HG03575 (cell line): ENCODE results near the gene TMEM201.
"Not testable (repeated sequence)": the region's sequence is repeated elsewhere in the genome, so short reads cannot be mapped to it uniquely, and the experiment has no call there.

ENCODE experiments used
- ATAC-seq: cut with Tn5 transposase; IDR thresholded peaks from one replicate; pipeline ENCODE4 v1.9.1; 2021; ENCODE audit not compliant: unreplicated experiment, insufficient number of reproducible peaks, low FRiP score; ENCODE audit errors: extremely low read depth

Gene TMEM201

DNA sequence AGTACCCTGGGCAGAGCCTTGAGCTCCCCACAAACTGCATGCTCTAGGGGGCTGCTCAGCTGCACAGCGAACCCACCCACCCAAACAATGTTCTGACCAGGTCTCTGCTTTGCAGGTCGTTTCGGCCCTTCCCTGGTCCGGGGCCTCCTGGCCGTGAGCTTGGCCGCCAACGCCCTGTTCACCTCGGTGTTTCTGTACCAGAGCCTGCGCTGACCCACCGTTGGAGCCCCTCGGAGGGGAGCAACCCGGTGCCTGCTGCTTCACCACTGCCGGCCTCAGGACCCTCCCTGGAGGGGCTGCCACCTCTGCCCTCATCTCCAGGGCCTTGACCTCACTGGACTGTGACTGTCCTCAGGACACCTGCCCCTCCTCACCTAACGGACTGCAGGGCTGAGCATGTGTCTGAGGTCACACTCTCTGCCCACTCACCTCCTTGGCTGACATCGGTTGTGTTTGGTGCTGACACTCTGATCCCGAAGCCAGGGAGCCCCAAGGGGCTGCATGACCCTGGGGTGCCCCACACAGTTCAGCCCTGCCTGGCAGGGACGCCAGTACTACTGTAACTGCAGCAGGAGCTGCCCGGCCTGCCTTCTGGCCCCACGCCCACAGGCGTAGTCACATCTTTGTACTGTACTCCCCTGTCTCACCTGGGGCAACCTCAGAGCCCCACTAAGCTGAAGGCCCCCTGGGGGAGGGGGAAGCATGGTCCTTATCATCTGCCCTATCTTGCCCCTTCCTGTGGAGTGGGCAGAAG is 24.3 kb downstream of the TMEM201 start:
- no peak for ATAC-seq

DNA sequence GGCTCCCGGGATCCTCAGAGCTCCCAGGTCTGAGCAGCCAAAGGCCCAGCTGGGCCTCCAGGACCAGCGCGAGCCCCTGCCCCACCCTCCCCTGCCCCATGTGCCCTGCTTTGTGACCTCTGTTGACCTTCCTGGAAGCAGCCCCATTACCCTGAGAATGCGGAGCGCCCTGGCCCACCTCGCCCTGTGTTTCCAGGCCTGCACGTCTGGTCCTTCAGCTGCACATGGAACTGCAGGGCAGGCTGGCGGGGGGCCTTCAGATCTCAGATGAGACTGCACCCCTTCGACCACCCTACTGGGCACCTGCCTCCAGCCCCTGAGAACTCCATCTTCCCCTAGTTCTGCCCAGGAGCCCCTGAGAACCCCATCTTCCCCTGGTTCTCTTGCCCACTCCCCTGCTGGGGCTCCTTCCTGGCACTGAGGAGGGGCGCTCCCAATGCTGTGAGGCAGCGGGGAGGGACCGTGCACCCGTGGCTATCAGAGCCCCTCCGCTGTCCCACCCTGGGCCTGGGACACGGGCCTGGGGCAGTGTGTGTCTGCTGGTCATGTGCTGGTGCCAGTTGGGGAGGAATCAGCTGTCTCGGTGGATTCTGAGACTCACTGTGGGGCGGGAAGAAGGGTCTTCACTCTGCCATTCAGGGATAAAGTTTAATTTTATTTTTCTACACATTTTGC is 25.1 kb downstream of the TMEM201 start:
- ATAC-seq, result no peak

DNA sequence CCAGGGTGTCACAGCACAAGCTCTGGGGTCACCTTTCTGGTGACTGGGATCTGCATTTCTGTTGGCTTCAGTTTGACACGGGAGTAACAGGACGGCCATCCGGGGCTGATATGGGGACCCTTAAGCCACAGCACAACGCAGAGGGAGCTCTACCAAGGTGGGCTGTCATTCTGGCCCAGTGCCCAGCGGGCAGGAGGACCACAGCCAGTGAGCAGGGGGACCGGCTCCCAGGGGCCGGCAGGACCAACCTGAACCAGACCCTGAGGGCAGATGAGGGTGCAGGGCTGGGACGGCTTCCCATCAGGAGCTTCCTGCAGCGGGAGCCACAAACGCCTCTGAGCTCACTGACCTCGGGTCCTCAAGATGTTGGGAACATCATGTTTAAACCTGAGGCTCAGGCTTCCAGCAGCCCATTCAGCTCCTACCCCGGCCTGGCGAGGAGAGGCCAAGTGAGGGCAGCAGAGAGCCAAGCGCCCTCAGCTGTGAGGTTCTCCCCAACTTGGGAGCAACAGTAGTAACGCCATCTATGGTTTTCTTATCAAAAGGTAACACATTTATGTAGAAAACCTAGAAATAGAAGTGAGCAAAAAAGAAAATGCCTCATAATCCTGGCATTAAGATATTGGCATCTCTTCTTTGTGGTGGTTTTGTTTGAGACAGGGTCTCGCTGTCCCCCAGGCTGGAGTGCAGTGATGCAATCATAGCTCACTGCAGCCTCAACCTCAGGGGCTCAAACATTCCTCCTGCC is 26.8 kb downstream of the TMEM201 start:
- ATAC-seq, result no peak

DNA sequence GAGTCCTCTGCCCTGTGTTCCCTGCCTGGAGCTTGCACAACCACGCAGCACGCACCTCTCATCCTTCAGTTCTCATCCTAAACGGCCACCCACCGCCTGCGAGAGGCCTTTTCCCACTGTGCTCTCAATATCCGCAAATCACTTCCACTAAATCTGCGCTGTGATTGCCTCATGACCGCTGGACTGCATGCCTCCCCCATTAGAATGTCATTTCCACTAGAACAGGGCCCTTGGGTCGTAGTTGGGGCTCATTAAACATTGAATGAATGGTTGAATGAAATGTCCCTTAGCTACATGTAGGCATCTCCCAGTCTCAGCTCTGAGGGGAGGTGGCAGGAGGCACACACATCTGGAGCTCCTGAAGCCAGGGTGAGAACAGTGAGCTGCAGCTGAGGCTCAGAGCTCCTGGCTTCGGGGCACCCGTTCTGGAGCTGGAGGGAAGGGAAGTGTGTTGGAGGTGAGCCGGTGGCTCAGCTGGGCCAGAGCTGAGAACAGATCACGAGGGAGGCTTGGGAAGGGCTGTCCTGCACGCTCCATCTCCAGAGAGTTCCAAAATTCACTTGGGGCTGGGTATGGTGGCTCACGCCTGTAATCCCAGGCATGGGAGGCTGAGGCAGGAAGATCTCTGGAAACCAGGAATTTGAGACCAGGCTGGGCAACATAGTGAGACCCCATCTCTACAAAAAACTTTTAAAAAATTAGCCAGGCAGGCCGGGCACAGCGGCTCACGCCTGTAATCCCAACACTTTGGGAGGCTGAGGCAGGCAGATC is 30.4 kb downstream of the TMEM201 start:
- ATAC-seq, result no peak

DNA sequence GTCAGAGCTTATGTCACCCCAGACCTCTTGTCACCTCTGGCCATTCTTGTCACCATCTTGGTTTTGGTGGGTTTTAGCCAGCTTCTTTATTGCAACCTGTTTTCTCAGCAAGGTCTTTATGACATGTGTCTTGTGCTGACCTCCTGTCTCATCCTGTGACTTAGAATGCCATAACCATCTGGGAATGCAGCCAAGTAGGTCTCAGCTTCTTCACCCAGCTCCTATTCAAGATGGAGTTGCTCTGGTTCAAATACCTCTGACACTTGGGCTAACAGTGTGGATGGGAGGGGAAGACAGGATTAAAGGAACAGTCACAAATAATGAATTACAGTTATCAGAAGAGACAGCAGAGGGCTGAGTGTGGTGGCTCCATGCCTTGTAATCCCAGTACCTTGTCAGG is 32.3 kb downstream of the TMEM201 start:
- no peak for ATAC-seq

DNA sequence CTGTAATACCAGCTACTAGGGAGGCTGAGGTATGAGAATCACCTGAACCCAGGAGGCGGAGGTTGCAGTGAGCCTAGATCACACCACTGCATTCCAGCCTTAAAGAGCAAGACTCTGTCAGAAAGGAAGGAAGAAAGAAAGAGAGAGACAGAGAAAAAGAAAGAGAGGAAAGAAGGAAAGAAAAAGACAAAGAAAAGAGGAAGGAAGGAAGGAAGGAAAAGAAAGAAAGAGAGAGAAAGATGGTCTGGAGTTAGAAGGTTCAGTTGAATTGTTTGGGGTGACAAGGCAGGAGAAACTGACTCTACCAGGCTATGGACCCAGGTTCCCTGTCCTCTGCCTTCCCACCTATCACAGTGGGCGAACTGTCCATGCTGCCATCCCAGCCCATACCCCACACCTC is 35.4 kb downstream of the TMEM201 start:
- ATAC-seq, result no peak

DNA sequence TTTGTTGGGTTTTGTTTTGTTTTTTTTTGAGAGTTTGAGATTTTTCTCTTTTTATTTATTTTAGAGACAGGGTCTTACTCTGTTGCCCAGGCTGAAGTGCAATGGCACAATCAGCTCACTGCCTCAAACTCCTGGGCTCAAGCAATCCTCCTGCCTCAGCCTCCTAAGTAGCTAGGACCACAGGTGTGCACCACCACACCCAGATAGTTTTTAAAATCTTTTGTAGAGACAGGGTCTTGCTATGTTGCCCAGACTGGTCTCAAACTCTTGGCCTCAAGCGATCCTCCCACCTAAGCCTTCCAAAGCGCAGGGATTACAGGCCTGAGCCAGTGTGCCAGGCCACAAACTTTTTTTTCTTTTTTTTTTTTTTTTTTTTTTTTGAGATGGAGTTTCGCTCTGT is 36.3 kb downstream of the TMEM201 start:
- not testable (repeated sequence) for ATAC-seq

DNA sequence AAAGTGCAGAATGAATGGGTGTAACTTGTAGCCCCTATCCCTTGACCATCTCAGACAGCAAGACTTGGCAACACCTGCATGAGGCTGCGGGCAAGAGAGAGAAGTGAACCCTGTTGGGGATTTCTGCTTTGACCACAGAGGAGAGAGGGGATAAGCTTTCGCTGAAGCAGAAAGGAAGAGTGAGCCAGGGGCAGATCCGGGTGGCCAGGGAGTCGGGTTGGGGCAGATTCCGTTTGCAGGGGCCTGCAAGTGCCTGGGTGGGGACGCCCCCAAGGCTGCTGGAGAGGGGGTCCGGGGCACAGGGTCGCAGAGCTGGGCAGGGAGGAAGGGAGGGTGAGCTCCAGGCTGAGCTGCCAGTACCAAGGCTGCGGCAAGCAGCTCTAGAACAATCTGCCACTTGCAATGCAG is 37.5 kb downstream of the TMEM201 start:
- no peak for ATAC-seq

DNA sequence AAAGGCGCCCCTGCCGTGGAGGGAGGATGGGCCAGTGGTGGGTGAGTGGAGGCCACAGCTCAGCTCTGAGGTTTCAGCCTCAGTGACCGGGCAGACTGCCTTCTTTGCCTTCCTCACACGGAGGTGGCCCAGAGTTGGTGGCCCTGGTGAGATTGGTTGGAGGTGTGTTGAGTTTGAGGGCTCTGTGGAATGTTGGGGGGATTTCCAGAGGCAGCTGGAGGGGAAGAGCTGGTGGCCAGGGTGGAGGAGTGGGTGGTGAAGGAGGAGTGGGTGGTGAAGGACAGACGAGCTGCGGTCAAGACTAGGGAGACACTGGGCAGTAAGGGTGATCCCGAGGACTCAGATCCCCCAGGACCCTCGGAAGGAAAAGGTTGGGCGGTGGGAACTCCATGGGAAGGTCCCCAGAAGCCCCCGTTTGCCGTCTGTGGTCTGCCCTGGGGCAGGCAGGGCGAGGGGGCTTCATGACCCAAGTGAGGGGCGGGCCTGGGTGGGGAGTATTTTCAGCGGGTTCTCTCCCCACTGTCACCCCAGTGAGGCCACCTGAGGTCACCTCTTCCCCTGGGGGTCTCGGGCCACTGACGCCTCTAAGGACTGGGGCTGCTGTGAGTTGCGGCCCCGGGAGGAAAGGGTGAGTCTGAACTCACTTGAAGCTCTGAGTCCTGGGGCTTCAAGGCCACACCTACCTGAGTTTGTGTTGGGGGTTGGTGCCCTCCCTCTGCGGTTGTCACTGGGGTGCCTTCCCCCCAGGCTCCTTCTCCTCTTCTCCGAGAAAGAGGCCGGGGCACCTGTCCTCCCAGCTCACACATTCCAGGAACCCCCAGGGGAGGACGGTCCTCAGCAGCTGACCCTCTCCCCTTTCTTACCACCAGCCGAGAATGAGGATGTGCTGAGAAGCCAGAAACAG is 40.1 kb downstream of the TMEM201 start:
- ATAC-seq, result no peak

DNA sequence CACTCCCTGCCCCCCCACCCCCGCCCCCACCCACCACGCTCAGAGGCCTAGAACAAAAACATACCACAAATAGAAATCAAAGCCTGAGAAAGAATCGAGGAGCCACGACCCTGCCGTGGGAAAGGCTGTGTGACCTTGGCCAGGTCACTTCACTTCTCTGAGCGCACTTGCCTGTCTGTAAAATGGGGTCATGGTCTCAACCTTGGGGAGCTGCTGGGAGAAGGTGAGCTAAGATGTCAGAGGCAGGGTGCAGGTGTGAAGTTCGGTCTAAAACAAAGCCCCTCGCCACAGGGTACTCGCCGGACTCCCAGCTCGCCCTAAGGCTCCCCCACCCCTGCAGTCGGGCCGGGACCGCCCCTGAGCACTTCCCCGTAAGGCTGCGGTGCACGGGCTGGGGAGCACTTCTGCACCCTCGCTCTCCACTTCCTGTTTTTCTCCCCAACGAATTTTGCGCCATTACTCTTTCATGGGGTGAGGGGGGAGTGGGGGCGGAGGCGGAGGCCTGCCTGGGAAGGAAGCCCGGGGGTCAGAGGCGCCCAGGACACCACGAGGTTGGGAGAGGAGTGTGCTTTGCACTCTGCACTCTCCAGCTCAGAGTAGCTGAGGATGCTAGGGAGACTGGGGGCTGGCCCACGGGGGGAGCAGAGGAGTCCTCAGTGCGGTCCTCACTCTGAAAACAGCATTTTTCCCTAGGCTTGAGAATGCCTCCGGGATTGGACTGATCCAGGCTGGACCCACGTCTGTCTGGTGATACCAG is 40.9 kb downstream of the TMEM201 start:
- no peak for ATAC-seq

DNA sequence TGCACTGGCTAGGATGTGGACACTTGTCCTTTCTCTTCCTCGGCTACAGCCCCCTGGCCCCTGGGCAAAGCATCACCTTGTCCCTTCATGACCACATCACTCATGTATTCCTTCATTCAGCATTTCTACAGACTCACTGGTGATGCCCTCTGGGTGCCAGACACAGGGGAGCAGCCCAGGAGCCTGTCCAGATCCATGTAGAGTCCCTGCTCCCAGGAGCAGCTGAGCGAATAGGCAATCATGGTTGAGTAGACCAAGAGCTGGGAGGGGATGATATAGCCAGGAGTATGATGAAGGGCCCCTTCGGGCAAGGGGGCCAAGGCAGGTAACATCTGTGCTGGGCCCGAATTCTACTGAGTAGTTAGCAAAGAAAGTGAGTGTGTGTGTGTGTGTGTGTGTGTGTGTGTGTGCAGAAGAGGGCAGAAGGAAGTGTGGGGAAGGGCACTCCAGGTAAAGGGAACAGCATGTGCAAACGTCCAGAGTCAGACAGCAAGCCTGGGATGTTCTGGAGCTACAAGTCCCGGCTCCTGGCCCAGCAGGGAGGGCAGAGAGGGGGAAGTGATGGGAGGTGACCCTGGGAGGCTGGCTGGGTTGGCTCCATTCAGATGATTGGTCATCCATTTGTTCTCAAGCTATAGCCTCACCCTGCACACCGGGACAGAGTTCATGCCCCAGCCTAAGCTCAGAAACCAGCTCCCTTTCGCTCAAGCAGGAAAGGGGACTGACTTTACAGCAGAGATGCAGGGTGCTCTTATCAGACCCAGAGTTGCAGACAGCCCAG is 41.8 kb downstream of the TMEM201 start:
- no peak for ATAC-seq

DNA sequence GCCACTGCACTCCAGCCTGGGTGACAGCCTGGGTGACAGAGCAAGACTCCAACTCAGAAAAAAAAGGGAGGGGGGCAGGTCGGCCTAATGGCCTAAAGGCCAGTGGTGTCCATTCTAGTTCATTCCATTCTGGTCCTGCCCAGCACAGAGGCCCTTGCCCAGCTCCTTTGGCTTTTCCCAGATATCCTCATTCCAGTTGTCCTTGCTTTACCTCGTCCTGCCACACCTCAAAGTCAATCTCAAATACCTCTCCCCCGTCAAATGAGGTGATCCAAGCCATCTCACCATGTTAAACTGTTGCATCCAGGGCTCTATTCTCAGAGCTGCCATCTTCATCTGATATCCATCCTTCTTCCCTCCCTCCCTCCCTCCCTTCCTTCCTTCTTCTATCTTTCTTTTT is 42.9 kb downstream of the TMEM201 start:
- no peak for ATAC-seq

DNA sequence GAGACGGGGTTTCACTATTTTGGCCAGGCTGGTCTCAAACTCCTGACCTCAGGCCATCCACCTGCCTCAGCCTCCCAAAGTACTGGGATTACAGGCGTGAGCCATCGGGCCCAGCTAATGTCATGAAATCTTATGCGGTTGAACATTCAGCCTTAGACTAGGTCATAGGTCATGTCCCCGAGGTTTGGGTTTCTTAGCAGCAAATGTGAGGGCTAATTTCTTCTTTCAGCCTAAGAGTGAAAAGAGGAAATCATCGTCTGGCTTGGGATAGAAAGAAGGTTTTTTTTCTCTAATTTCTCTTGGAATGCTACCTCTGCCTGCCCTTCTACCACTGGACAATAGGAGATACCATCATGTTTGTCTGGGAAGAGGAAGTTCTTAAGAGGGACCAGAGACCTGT is 44.8 kb downstream of the TMEM201 start:
- no peak for ATAC-seq

DNA sequence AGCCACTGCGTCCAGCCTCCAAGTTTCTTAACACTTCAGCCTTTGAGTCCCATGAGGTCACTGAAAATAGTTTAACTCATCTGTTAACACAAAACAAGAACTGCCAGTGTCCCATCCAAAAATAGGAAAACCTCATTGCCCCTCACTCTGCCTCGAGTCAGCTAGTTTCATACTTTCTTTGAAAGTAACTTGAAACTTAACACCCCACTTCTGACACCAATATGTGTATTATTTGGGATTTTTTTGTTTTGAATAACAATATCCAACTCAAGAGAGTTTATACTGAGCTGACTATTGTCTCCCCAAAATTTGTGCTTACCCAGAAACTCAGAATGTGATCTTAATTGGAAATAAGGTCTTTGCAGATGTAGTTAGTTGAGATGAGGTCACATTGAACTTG is 45.9 kb downstream of the TMEM201 start:
- ATAC-seq, result no peak

DNA sequence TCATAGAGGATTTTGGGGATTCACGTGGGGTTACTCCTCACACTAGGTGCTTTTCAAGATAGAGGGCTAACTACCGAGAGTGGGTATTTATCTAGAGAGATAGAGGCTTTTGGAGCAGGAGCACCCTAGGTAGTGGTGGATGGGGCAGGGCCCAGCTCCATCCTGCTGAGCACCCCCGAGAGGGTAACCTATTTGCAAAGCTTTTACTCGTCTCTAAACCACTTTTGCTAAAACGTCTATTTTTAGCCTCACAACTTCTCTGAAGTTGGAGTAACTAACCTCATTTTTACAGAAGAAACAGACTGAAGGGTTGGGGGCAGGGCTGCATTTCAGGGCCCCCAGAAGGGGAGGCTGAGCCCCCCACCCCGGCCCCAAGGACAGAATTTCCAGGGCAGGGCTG is 50.5 kb downstream of the TMEM201 start:
- ATAC-seq, result no peak

DNA sequence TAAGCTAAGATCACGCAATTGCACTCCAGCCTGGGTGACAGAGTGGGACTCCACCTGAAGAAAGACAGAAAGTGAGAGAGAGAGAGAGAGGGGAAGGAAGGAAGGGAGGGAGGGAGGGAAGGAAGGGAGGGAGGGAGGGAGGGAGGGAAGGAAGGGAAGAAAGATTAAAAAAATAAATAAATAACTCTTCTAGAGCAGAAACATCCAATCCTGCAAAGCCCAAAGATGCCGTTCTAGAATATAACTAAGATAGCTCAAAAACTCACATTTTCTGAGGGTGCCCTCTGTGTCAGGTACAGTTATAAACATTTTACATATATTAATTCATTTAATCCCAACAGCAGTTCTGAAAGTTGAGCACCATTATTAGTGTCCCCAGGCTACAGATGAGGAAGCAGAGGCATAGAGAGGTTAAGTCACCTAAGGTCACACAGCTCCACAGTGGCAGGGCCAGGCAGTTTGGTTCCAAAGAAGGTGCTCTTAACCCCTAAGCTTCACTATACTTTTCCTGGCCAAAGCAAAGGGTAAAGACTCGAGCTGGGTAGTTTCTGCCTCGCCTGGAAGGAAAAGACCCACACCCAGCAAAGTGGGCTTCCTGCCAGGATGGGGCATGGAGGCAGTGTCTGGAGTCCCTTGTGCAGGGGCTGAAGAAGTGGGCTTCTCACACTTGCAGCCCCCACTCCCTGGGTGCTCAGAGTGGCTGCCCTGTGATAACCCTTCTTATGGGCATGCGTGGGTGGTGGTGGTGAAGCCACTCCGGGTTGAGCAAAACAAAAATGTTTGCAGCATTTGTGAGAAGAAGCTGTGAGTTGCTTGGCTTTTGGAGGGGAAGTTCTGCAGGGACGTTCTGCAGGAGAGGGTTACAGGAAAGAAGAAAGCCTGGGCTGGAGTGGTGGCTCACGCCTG is 54.9 kb downstream of the TMEM201 start:
- ATAC-seq, result no peak
